GM23248 (cell line): ENCODE data around the gene NAT9. TPM values are rescaled to one million over a fixed set of nuclear protein-coding genes. Genes with fewer than 3 reads are reported as not detected.

ENCODE experiments used
- DNase-seq: peaks from one replicate; pipeline ENCODE4 v3.0.0-alpha.2; 2015
- H2AFZ ChIP-seq: fragments of 200-600 bp; sonication (generic); 2 replicates; pipeline ENCODE4 v1.6.1; 2016; ENCODE audit warnings: antibody characterized with exemption
- H3F3A ChIP-seq: fragments of 200-600 bp; sonication (generic); 2 replicates; pipeline ENCODE4 v1.6.1; 2016; ENCODE audit warnings: mild to moderate bottlenecking, antibody characterized with exemption, mixed run types; ENCODE audit not compliant: insufficient read depth
- H3K27ac ChIP-seq: fragments of 200-600 bp; sonication (generic); 2 replicates; pipeline ENCODE4 v1.5.1; 2016; ENCODE audit warnings: mild to moderate bottlenecking
- H3K27me3 ChIP-seq: fragments of 200-600 bp; sonication (generic); replicated peaks from 2 replicates; pipeline ENCODE4 v1.6.1; 2016; ENCODE audit warnings: mild to moderate bottlenecking; ENCODE audit not compliant: insufficient read depth
- H3K36me3 ChIP-seq: fragments of 200-600 bp; sonication (generic); 2 replicates; pipeline ENCODE4 v1.6.1; 2016; ENCODE audit warnings: low read depth, mild to moderate bottlenecking
- H3K4me1 ChIP-seq: fragments of 200-600 bp; sonication (generic); 2 replicates; pipeline ENCODE4 v1.6.1; 2016; ENCODE audit warnings: mild to moderate bottlenecking; ENCODE audit not compliant: insufficient read depth
- H3K4me2 ChIP-seq: fragments of 200-600 bp; sonication (generic); one replicate; pipeline ENCODE4 v1.6.1; 2016; ENCODE audit warnings: mild to moderate bottlenecking; ENCODE audit not compliant: unreplicated experiment
- H3K4me3 ChIP-seq: fragments of 200-600 bp; sonication (generic); 2 replicates; pipeline ENCODE4 v1.5.1; 2016; ENCODE audit warnings: mild to moderate bottlenecking
- H3K79me2 ChIP-seq: fragments of 200-600 bp; sonication (generic); 2 replicates; pipeline ENCODE4 v1.6.1; 2016; ENCODE audit warnings: mild to moderate bottlenecking; ENCODE audit not compliant: insufficient read depth
- H3K9ac ChIP-seq: fragments of 200-600 bp; sonication (generic); 2 replicates; pipeline ENCODE4 v1.6.1; 2016; ENCODE audit warnings: mild to moderate bottlenecking
- H3K9me2 ChIP-seq: fragments of 200-600 bp; sonication (generic); 2 replicates; pipeline ENCODE4 v1.6.1; 2016; ENCODE audit warnings: mixed run types, mild to moderate bottlenecking, moderate library complexity; ENCODE audit not compliant: insufficient read depth
- H3K9me3 ChIP-seq: fragments of 200-600 bp; sonication (generic); one replicate; pipeline ENCODE4 v1.6.1; 2017; ENCODE audit warnings: low read depth
- H4K20me1 ChIP-seq: fragments of 200-600 bp; sonication (generic); 2 replicates; pipeline ENCODE4 v1.6.0; 2016; ENCODE audit not compliant: insufficient read depth
- EZH2 ChIP-seq: fragments of 200-600 bp; sonication (generic); IDR thresholded peaks from 2 replicates; pipeline ENCODE4 v1.6.1; 2018; ENCODE audit warnings: antibody characterized with exemption, mild to moderate bottlenecking; ENCODE audit not compliant: insufficient read depth, poor library complexity, severe bottlenecking
- EZH2phosphoT487 ChIP-seq: fragments of 200-600 bp; sonication (generic); IDR thresholded peaks from 2 replicates; pipeline ENCODE4 v1.6.1; 2018; ENCODE audit warnings: antibody characterized with exemption, moderate library complexity, mild to moderate bottlenecking, low read depth; ENCODE audit not compliant: insufficient read depth
- WGBS, 2 experiments: methylation state at CpG; one replicate each; pipeline ENCODE4 v1.1.6; 2015 to 2017; ENCODE audit warnings: low lambda C conversion rate in 2 of 2, low coverage in 1 of 2; ENCODE audit errors: missing lambda C conversion rate in 2 of 2; 5-methylcytosine and 5-hydroxymethylcytosine counted together
- in situ Hi-C: fragments of 300-500 bp; cut with MboI; formaldehyde crosslinking; loops from 2 replicates; pipeline ENCODE4 v1.15.0; 2020
- polyA plus RNA-seq: library from polyadenylated mRNA; unstranded; fragments of >200 nt; fragmentation: Nextera tagmentation; extraction: Ambion mirVana; gene quantifications from 2 replicates; pipeline ENCODE4 v1.2.1, GENCODE V29; 2016
- total RNA-seq: library from RNA; depleted of rRNA; stranded (reverse); fragments of >200 nt; shearing (Covaris generic); gene quantifications from 2 replicates; pipeline ENCODE4 v1.2.3, GENCODE V29; 2014

NAT9 gene
- total and polyA plus RNA-seq, 2 experiments from 2014 or later: 26.4 to 34.6 TPM

- Histone ChIP-seq H3K9ac (no peak overlapping the region), H3K9me3 (no peaks in the 10 kb centered on the region), H4K20me1 (no peaks in the 10 kb centered on the region), H3K36me3 (no peaks in the 10 kb centered on the region), H2AFZ (no peak overlapping the region), H3K27ac (no peak overlapping the region), H3K4me1 (no peaks in the 10 kb centered on the region), H3K4me3 (no peak overlapping the region), H3K27me3 (peaks cover 11% of the 10 kb centered on the region; the same call in 1 of the 2 replicates), H3K9me2 (no peaks in the 10 kb centered on the region), H3F3A (0 out of 2 replicates have a peak, but pooled peaks cover 9% of the 10 kb centered on the region), H3K79me2 (no peaks in the 10 kb centered on the region), H3K4me2 (no peak overlapping the region)
- no peak for DNase-seq
- TF ChIP-seq EZH2phosphoT487 (no peak), EZH2 (no peak)
- in situ Hi-C loops: no loop called here
- WGBS, 2 experiments: 53 to 61% methylated on average over 5 of the region's 5 CpGs
Measured at GRCh38 chr17:74729368-74729767, 46.8 kb downstream of the NAT9 start.

- no peak for TF ChIP-seq EZH2phosphoT487
- TF ChIP-seq EZH2: no peak
- Histone ChIP-seq H3K36me3 (no peaks in the 10 kb centered on the region), H3K4me1 (no peaks in the 10 kb centered on the region), H3K79me2 (no peaks in the 10 kb centered on the region), H3K4me3 (no peak overlapping the region), H3K27me3 (peaks cover 11% of the 10 kb centered on the region; the same call in 1 of the 2 replicates), H3K27ac (no peak overlapping the region), H2AFZ (no peak overlapping the region), H3K9ac (no peak overlapping the region), H3K9me2 (no peaks in the 10 kb centered on the region), H3K4me2 (no peak overlapping the region), H3K9me3 (no peaks in the 10 kb centered on the region), H3F3A (0 out of 2 replicates have a peak, but pooled peaks cover 9% of the 10 kb centered on the region), H4K20me1 (no peaks in the 10 kb centered on the region)
- DNase-seq: no peak
- WGBS, 2 experiments: 58 to 68% methylated on average over 3 of the region's 3 CpGs
- in situ Hi-C loops: no loop called here
Measured at GRCh38 chr17:74728702-74729075, 47.5 kb downstream of the NAT9 start.

GRCh38 chr17:74728033-74728701 lies 48.0 kb downstream of the NAT9 start:
- Histone ChIP-seq H3F3A (0 out of 2 replicates have a peak, but pooled peaks cover 9% of the 10 kb centered on the region), H3K9me3 (no peaks in the 10 kb centered on the region), H3K4me2 (no peak overlapping the region), H3K79me2 (no peaks in the 10 kb centered on the region), H2AFZ (no peak overlapping the region), H3K9me2 (no peaks in the 10 kb centered on the region), H3K4me3 (no peak overlapping the region), H3K4me1 (no peaks in the 10 kb centered on the region), H3K9ac (no peak overlapping the region), H3K36me3 (no peaks in the 10 kb centered on the region), H4K20me1 (no peaks in the 10 kb centered on the region), H3K27me3 (peaks cover 10% of the 10 kb centered on the region; the same call in 1 of the 2 replicates), H3K27ac (no peak overlapping the region)
- WGBS, 2 experiments: 77 to 81% methylated on average over 3 of the region's 3 CpGs
- no peak for TF ChIP-seq EZH2phosphoT487
- TF ChIP-seq EZH2: no peak
- in situ Hi-C loops: no loop called here
- DNase-seq: no peak

GRCh38 chr17:74725111-74725510 lies 51.0 kb downstream of the NAT9 start:
- Histone ChIP-seq H3K27ac (no peak overlapping the region), H3K4me3 (no peak overlapping the region), H3K9me3 (no peaks in the 10 kb centered on the region), H3K4me1 (no peaks in the 10 kb centered on the region), H3K27me3 (peaks cover 10% of the 10 kb centered on the region; the same call in 1 of the 2 replicates), H3K4me2 (no peak overlapping the region), H3K36me3 (no peaks in the 10 kb centered on the region), H2AFZ (no peak overlapping the region), H3F3A (0 out of 2 replicates have a peak, but pooled peaks cover 9% of the 10 kb centered on the region), H3K9me2 (no peaks in the 10 kb centered on the region), H3K9ac (no peak overlapping the region), H4K20me1 (no peaks in the 10 kb centered on the region), H3K79me2 (no peaks in the 10 kb centered on the region)
- TF ChIP-seq EZH2phosphoT487 (no peak), EZH2 (no peak)
- WGBS, 2 experiments: 29 to 34% methylated on average over 3 of the region's 3 CpGs
- DNase-seq: no peak
- in situ Hi-C loops: no loop called here
